GM12801 (cell line): ENCODE results near the gene RABL6.

Experiments used
- TF ChIP-seq, protein P1 (sequence below): IDR thresholded peaks from one replicate; pipeline ENCODE4 v1.5.1; 2011; ENCODE audit warnings: control low read depth; ENCODE audit not compliant: insufficient read length; ENCODE audit errors: extremely low read depth

The RABL6 gene, protein sequence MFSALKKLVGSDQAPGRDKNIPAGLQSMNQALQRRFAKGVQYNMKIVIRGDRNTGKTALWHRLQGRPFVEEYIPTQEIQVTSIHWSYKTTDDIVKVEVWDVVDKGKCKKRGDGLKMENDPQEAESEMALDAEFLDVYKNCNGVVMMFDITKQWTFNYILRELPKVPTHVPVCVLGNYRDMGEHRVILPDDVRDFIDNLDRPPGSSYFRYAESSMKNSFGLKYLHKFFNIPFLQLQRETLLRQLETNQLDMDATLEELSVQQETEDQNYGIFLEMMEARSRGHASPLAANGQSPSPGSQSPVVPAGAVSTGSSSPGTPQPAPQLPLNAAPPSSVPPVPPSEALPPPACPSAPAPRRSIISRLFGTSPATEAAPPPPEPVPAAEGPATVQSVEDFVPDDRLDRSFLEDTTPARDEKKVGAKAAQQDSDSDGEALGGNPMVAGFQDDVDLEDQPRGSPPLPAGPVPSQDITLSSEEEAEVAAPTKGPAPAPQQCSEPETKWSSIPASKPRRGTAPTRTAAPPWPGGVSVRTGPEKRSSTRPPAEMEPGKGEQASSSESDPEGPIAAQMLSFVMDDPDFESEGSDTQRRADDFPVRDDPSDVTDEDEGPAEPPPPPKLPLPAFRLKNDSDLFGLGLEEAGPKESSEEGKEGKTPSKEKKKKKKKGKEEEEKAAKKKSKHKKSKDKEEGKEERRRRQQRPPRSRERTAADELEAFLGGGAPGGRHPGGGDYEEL

DNA sequence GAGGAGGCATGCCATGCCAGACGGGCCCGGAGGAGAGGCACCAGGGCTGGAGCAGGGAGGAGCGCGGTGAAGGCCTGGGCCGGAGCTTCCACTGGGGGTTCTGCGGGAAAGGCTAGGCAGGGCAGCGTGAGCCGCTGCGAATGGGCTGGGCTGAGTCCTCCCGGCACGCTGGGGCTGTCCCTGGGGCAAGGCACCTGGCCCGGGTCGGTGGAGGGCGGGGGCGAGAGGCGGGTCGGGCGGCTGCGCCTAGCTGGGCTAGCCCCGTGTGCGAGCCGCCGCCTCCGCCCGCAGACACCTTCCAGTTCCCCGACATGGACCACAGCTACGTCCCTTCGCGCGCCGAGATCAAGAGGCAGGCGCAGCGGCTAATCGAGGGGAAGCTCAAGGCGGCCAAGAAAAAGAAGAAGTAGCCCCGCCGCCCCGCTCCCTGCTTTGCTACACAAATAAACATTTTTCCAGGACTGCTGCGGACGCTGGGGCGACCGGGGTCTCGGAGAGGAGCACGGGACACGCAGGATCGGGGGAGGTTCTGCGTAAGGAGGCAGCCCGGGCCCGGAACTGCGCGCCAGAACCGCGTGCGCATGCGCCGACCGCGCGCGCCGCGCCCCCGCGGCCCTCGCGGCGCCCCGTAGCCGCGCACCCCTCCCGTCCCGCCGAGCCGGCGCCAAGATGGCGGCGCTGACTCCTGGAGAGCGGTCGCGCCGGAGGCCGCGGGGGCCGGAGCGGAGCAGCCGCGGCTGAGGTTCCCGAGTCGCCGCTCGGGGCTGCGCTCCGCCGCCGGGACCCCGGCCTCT lies at the start of gene RABL6:
Gene RABL6 (plus strand): TSS at position 668 of the 794 bp plus-strand sequence. CDS start 249 bp downstream, outside the sequence.
- TF ChIP-seq, protein P1, sequence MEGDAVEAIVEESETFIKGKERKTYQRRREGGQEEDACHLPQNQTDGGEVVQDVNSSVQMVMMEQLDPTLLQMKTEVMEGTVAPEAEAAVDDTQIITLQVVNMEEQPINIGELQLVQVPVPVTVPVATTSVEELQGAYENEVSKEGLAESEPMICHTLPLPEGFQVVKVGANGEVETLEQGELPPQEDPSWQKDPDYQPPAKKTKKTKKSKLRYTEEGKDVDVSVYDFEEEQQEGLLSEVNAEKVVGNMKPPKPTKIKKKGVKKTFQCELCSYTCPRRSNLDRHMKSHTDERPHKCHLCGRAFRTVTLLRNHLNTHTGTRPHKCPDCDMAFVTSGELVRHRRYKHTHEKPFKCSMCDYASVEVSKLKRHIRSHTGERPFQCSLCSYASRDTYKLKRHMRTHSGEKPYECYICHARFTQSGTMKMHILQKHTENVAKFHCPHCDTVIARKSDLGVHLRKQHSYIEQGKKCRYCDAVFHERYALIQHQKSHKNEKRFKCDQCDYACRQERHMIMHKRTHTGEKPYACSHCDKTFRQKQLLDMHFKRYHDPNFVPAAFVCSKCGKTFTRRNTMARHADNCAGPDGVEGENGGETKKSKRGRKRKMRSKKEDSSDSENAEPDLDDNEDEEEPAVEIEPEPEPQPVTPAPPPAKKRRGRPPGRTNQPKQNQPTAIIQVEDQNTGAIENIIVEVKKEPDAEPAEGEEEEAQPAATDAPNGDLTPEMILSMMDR, result no peak

DNA sequence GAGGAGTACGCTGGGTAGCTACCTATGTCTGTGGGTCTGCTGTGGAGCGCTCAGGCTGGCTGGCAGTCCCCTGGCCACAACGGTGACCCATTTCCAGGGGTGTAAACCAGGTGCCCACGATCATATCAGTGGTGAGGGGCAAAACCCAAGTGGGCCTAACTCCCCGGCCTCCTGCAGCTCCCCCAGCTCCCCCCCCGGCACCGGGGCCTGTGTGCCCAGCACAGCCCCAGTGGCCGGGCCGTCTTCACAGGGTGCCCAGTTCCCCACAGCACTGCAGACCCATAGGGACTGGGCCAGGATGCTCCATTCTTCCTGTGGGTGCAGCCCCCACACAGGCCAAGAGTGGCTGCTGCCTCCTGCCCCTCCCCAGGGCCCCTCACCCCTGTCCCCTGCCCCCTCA lies 48.7 kb upstream of the RABL6 start:
- TF ChIP-seq, protein P1, result no peak

DNA sequence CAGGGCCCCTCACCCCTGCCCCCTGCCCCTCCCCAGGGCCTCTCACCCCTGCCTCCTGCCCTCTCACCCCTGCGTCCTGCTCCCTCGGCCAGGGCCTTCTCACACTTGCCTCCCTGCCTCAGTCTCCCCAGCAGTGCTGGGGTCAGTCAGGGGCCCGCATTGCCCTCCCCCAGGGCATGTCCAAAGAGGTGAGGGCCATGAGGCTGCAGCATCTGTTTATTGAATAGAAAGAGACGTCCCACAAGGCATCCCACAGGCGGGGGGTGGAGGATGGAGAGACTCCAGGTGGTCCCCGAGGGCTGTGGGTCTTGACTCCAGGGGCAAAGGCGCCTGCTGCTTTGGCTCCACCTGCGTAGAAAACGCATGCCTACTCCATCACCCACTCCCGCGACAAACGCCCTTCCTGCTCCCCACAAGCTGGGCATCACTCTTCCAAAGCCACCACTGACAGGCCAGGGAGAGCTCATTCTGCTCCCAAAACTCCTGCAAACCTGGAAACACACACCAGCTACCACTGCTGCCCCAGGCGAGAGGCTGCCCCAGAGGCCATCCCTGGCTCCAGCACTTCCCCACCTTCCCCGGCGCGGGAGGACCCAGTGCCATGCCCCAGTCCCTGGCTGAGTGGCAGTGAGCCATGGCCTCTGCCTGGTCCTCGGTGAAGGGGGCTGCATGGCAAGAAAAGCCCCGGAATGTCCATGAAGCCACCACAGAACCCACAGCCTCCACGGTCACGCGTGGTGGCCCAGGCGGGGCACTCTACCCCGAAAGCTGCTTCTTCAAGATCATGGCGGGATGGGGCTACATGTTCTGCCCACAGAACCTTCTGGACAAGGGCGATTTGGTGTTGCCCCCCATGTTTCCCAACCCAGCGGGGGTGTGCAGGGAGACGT lies 48.1 kb upstream of the RABL6 start:
- TF ChIP-seq, protein P1, result no peak

DNA sequence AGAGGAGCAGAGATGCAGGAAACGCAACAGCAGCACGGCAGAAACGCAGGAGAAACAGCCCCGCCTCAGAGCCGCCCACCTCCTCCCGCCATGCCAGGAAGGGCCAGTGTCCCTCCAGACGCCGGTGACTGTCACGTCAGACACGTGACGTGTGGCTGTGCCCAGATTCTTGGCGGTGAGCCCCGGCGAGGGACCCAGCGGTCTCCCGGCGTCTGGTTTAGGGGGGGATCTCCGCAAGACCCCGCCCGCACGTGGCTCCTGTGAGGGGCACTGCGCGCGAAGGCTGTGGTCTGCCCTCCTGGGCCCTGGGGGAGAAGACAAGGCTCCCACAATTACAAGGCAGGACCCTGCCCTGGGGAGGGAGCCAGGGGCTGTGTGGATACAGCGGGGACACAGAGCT lies 47.3 kb upstream of the RABL6 start:
- TF ChIP-seq, protein P1, result no peak

DNA sequence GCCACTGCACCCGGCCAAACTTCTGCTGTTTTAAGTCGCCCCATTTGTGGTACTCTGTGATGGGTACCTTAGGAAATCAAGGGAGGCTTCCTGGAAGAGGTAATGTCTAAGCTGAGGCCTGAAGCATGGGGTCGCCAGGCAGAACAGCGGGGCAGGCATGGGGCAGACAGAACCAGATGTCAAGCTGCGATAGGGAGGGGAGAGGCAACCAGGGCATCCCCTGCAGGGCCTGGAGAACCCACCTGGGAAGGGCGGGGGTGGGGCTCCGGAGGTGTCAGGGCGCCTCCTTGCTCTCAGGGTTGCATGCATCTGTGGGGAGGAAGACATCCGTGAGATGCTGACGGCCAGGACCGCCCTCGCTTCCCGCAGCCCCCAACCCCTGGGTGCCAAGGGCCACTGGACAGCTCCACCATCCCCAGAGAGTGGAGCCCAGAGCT lies 46.2 kb upstream of the RABL6 start:
- TF ChIP-seq, protein P1, result no peak

DNA sequence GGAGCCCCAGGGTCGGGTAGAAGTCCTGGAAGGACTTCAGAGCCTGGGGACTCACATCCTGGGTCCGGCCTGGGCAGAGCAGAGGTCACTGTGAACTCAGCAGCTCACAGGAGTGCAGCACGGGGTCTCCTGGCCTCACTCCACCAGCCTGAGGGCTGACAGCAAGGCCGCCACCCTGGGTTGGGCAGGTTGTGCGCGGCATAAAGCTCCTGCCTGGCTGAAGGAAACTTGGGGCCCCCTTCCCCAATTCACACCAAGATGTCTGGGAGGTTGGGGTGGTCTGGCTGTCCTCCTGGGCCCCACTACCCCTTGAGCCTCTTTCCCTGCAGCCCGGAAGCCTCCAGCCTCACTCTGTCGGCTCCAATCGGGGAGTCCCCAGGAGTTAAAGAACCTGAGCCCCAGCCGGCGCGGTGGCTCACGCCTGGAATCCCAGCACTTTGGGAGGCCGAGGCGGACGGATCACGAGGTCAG lies 45.5 kb upstream of the RABL6 start:
- TF ChIP-seq, protein P1, result no peak
